Stimulated activated CD4-positive, alpha-beta T cell treated with anti-CD3 and anti-CD28 coated beads, Interleukin-4, amount 100 ng/mL, for 4 hours (primary cell): ENCODE measurements around the gene CELA2B.
"Not testable (repeated sequence)": the region's sequence is repeated elsewhere in the genome, so short reads cannot be mapped to it uniquely, and the experiment has no call there.

Experiments used
- DNase-seq, 2 experiments: peaks; one replicate each; pipeline ENCODE4 v3.0.0-alpha.2; 2020

CELA2B gene

DNA sequence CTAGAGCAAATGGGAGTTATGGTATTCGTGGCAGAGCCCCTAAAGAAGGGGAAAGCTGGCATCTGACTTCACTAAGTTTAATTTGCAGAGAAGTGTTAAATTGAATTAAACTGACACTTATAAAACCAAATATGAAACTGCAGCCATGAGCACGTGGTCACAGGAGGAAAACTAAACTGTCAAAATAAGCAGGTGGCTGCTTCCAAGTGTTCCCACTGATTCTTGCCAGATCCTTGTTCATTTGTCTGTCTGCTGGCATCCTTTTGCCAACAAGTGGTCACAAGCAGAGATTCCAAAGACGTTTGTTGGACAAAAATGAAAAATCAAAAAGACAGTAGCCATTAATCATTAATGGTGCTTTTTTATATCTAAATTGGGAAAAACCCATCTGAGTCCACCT lies 6.5 kb upstream of the CELA2B start:
- DNase-seq = no peak

DNA sequence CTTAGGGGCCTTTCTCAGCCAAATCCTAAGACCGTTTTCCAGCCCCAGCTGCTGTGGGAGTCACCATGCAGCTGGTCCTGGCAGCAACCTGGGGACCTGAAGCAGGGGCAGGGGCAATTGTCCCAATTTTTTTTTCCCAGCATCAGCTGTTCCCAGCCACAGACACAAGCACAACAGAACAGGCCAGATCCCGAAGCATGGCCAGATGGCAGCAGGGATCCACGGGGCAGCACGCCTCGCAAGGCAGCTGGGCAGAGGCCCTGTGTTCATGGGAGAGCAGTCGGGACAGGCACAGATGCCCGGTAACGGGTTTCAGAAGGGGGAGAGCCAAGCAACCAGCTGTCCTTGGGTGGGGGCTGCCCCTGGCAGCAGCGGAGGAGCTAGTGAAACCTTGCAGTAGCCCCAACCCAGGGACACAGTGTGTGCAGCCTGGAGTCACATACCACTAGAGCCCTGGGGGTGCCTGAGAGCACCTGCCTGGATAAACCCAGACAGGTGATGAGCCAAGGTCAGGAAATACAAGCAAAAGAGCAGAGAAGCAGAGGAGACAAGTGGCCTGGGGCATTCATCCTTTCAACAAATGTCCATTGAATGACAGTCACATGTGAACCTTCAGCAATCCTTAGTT lies 6.0 kb upstream of the CELA2B start:
- DNase-seq = not testable (repeated sequence)

DNA sequence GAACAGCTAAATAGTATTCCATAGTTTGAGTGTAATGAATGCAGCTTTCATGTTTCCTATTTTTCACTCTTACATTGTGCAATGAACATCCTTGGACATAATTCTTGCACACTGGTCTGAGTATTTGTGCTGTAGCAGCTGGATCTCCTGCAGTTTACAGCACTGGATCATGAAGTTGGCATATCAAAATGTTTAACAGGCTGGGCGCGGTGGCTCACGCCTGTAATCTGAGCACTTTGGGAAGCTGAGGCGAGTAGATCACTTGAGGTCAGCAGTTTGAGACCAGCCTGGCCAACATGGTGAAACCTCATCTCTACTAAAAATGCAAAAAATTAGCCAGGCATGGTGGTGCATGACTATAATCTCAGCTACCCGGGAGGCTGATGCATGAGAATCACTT lies 4.8 kb upstream of the CELA2B start:
- DNase-seq = not testable (repeated sequence)

DNA sequence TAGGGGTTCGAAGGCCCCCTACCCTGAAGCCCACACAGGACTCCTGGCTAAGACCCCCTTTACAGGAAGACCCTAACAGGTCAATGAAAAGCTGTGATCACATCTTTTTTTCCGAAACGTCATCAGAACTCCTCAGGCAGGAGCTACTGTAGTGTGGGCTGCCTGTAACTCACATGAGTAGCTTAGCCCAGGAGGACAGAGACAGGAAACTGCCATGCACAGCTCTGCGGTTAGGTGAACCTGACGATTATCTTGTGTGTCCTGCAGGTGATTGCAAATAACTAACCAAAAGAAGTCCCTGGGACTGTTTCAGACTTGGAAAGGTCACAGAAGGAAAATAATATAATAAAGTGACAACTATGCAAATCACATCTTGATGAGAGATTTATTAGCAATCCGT lies 4.2 kb upstream of the CELA2B start:
- not testable (repeated sequence) for DNase-seq

DNA sequence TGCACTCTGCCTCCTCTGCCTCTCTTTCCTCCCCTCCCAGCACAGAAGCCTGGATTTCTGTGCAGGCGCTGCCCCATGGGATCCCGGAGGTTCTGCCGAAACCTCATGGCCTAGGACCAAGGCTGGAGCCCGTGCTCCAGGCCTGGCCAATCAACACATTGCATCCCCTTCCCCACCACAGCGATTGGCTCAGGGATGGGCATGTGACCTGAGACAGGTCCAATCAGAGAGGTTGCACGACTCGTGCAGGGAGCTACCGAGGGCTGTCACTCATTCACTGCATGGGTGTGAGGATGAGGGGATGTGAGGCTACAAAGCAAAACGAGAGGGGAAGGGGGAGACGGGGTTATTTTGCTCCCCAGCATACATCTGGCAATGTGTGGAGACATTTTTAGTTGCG lies 3.3 kb upstream of the CELA2B start:
- no peak for DNase-seq

DNA sequence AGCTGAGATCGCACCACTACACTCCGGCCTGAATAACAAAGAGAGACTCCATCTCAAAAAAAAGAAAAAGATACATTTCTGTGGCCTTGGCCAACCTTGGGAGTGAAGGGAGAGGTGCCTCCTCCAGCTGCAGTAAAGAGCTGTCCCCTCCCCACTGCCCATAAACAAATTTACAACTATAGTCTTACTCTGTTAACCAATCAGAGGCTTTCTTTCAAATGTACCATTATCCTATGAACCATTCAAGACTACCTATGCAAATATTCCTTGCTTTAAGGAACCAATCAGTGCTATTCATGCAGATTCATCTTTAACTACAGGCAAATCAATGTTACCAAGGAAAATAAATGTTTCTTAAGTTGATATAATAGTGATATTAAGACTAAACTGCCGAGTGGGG lies 1.0 kb downstream of the CELA2B start:
- no peak for DNase-seq

DNA sequence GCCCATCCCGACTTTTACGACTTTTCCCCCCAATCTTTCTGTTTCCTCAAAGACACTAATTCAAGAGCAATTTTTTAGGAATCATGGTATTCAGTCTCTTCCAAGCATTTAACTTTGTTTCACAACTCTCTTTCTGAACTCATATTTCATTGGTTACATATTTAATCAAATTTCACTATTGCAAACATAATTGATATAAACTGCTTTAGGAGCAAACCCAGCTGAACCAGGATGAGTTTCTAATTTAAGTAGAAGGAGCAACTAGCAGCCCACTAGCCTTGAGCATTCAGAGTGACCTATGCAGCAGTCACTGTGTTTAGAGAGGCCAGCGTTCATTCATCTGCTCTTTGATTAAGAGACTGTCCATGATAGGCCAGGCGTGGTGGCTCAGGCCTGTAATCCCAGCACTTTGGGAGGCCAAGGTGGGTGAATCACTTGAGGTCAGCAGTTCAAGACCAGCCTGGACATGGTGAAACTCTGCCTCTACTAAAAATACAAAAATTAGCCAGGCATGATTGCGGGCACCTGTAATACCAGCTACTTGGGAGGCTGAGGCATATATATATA lies 1.8 kb downstream of the CELA2B start:
- DNase-seq = no peak

DNA sequence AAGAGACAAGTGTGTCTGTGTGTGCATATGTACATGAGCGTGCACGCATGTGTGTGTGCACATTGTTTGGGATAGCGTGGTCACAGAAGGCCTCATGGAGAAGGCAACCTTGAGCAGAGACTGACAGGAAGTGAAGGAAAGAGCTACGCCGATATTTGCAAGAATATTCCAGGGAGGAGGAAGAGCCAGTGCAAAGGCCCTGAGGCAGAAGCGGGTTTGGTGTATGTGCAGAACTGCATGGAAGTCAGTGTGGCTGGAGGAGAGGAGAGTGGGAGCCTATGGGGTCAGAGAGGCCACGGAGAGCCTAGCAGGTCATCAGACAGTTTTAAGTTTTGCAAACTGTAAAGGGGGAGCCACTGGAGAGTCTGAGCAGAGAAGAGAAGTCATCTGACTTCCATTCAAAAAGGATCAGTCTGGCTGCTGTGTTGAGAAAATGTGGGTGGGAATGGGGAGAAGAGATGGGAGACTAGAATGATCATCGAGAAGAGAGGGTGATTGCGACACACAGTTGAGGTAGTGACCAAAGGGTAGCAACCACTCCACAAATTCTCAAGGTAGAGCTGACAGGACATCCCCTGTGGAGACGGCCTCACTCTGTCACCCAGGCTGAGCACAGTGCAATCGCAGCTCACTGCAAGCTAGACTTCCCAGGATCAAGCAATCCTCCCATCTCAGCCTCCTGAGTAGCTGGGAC lies 3.9 kb downstream of the CELA2B start:
- DNase-seq = no peak

DNA sequence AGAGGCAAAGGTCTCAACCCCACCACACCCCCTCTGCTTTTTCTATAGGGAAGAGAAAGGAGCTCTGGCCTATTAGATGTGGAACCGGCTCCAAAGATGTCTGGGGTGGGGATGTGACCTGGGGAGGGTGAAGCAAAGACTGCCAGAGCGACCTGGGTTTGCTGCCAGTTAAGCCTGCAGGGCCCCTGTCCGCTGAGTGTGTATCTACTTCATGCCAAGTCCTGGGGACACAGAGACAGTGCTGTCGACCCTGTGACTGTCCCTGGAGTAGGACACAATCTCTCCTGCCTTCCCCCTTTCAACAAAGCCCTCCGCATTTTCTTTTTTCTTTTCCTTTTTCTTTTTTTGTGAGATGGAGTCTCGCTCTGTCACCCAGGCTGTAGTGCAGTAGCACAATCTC lies 6.6 kb downstream of the CELA2B start:
- not testable (repeated sequence) for DNase-seq

DNA sequence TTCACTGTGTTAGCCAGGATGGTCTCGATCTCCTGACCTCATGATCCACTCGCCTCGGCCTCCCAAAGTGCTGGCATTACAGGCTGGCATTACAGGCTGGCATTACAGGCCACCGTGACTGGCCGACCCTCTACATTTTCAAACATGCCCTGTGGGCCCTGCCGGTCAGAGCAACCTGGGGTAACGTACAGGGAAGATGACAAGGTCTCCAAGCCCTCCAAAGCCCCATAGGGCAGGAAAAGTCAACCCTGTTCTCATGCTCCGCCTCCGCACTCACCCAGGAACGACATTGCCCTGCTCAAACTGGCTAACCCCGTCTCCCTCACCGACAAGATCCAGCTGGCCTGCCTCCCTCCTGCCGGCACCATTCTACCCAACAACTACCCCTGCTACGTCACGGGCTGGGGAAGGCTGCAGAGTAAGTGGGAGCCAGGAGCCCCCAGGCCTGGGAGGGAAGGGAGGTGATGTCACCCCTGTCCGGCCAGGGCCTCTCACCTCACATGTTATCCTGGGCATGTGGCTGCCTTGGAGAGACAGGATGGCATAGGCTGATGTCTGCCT lies 7.2 kb downstream of the CELA2B start:
- not testable (repeated sequence) for DNase-seq

DNA sequence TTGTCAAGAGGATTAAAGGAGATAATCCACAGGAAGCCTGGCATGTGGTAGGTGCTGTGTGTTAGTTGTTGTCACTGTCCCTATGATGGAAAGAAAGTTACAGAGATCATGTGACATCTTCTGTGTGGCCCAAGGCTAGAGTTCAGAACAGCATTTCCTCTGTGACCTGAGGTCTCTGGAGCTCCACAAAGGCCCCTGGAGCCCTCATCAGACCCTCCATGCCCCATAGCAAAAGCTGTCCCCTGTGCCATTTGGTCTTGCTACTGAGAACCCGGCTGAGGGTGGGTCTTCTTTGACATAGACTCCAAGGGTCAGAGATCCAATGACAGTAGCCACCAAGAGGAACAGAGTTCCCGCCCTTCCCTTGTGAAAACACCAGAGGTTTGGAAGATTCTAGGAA lies 8.1 kb downstream of the CELA2B start:
- DNase-seq = no peak

DNA sequence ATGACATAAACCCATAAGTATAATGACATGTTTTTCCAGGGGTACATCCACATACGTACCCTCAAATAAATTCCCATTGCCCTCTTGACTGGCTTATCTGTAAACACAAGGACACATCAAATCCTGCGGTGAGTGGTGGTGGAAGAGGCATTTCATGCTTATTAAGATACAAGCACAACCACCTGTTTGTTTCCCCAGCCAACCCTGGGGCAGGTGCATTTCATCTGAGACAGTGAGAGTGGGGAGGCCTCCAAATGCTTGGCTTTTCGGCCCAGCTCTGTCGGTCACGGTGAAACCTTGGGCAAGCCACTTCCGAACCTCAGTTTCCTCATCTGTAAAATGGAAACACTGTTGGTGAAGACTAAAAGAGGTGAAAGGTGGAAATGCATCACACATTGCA lies 8.5 kb downstream of the CELA2B start:
- DNase-seq = not testable (repeated sequence)

DNA sequence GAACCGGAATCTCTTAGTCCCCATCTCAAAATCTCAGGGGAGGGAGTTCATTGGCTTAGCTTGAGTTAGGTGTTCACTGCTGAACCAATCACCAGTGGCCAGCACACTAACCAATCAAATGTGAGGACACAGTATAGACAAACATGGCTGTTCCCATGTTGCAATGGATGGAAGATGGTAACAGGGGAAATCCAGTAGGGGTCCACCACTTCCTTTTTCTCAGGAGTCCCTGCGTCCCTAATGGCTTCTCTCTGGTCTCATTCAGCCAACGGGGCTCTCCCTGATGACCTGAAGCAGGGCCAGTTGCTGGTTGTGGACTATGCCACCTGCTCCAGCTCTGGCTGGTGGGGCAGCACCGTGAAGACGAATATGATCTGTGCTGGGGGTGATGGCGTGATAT lies 9.7 kb downstream of the CELA2B start:
- no peak for DNase-seq

DNA sequence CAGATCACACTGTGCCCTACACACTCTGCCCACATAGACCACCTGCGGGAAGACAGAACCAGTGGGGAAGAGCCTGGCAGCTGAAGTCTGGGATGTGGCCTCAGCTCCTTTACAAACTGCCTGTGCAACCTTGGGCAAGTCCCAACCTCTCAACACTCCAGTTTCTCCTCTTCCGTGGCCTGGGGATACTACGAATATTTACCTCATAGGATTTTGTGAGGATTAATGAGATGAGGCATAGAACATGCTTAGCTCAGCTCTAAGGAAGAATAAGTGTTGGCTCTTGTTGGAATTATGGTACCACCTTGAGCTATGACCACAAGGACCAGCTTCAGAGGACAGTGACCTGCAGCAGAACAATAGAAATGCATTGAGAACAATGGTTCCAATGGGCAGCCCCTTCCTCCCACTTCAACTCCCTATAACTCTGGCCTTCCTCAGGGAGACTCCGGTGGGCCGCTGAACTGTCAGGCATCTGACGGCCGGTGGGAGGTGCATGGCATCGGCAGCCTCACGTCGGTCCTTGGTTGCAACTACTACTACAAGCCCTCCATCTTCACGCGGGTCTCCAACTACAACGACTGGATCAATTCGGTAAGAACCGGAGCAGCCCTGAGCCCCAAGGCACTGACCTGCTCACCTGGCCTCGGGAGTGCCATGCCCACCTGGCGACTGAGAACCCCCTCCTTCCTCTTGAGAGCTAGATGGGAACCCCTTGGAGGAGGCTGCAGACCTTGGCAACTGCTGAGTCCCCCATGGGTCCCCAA lies 11.1 kb downstream of the CELA2B start:
- DNase-seq = not testable (repeated sequence)

DNA sequence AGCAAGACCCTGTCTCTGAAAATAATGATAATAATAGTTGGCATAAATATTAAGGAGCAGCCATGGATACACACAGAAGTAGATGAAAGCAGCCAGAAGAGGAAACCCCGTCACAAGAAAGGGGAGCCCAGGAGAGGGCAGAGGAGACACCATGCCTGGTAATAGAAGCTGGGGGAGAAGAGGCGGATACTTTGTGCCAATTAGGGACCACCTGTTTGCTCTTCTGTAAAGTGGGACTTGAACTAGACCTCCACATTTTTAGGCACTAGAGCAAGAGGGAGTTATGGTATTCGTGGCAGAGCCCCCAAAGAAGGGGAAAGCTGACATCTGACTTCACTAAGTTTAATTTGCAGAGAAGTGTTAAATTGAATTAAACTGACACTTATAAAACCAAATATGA lies 12.5 kb downstream of the CELA2B start:
- no peak for DNase-seq

DNA sequence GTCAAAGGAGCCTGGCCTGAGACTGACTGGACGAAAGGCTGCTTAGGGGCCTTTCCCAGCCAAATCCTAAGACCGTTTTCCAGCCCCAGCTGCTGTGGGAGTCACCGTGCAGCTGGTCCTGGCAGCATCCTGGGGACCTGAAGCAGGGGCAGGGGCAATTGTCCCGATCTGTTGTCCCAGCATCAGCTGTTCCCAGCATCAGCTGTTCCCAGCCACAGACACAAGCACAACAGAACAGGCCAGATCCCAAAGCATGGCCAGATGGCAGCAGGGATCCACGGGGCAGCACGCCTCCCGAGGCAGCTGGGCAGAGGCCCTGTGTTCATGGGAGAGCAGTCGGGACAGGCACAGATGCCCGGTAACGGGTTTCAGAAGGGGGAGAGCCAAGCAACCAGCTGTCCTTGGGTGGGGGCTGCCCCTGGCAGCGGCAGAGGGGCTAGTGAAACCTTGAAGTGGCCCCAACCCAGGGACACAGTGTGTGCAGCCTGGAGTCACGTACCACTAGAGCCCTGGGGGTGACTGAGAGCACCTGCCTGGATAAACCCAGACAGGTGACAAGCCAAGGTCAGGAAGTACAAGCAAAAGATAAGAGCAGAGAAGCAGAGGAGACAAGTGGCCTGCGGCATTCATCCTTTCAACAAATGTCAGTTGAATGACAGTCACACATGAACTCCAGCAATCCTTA lies 13.3 kb downstream of the CELA2B start:
- no peak for DNase-seq

DNA sequence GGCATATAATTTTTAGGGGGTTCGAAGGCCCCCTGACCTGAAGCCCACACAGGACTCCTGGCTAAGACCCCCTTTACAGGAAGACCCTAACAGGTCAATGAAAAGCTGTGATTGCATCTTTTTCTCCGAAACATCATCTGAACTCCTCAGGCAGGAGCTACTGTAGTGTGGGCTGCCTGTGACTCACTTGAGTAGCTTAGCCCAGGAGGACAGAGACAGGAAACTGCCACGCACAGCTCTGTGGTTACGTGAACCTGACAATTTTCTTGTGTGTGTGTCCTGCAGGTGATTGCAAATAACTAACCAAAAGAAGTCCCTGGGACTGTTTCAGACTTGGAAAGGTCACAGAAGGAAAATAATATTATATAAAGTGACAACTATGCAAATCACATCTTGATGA lies 15.1 kb downstream of the CELA2B start:
- DNase-seq = not testable (repeated sequence)

DNA sequence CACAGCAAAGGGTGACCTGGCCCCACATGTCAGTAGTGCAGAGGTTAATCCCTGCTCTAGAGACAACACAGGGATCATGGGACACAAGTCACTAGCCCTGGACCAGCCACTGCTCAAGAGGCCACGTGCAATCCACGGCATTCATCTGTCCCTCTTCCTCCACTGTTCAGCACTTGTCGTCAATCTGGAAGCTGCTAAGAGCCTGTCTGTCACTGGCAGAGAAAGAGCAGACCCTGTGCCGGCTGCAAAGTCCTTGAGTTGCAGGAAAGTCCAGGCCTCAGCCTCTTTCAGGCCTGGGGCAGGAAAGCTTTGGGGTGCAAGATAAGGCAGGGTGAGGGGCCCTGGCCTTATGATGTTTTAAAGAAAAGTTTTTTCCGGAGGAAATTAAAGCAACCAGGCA lies 16.7 kb downstream of the CELA2B start:
- DNase-seq = no peak

DNA sequence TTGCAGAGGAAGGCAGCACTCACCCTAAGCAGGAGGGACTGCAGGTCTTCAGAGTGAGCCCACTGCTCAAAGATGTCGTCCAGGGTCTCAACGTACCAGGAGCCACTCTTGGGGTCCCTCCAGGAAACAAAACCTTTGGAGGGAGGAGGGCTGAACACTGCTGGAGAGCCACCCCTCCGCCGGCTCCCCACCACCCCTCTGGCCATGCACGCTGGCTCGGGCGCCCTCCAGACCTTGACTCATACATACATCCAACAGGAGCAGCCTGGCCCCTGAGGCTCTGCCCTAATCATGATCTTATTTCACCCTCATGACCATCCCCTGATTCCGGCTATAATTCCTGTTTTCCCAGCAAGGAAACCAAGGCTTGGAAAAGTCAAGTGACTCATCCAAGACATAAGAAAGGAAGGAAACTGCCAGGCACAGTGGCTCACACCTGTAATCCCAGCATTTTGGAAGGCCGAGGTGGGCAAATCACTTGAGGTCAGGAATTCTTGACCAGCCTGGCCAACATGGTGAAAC lies 18.0 kb downstream of the CELA2B start:
- no peak for DNase-seq

DNA sequence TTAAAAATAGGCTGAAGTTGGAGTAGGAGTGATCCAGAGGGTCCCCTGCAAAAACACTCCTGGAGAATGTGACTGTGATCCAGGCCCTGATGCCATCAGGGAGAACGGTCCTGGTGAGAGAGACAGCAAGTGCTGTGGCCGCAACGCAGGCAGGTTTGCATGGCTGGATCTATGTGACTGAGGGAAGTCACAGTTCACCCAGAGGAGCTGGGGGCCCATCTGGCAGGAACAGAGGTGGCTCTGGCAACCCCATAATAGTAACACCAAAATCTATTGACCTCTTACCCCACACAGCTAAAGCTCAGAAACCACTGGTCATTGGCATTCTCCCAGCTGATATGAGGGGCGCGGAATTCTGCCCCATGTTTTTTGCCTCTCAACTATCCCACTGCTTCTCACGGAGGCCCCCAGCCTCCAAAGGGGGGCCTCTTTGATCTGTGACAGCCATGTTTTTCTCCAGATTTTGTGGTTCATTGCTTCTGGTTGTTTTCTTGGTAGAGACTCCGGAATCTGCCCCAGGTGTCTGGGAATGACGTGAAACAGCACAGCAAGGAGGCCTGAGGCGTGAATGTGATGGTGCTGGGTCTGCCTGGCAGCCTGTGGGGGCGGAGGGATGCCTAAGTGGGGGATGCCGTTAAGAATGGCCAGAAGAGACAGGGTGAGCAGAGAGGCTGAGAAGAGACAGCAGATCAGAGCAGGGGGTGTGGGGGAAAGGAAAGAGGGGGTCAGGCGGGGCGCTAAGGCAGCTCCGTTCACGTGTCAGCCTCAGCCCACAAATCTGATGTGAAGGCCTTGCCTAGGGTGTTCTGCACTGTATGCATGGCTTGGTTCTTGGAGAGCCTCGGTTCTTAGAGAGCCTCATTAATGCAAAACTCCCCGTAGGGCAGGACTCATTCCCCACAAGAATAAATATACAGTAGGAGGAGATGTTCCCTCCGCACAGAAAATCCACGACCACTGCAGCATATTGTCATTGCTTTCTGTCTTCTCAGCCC lies 24.6 kb downstream of the CELA2B start:
- DNase-seq = no peak
